Eye (tissue), 1 donor: ENCODE results near the gene CACNA2D1.

Experiments
- DNase-seq: peaks from one replicate; pipeline ENCODE4 v3.0.0-alpha.2; 2015

CACNA2D1 gene

DNA sequence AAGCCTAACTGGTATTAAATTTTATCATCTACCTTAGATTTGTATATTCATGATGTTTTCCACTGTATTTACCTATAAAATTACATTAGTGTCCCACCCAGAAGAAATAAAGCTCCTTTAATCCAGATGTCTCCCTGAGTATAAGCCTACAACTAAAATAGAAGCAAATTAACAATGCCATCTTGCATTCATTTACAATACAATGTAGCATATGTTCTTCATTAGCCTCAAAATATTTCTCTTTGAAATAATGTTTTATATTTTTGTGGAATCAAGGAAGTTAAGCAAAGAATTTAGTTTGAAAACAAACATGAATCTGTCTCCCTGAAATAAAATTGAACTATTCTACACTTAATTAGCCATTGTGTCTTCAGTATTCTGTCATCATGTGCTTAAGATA is 112.3 kb downstream of the CACNA2D1 start:
- no peak for DNase-seq

DNA sequence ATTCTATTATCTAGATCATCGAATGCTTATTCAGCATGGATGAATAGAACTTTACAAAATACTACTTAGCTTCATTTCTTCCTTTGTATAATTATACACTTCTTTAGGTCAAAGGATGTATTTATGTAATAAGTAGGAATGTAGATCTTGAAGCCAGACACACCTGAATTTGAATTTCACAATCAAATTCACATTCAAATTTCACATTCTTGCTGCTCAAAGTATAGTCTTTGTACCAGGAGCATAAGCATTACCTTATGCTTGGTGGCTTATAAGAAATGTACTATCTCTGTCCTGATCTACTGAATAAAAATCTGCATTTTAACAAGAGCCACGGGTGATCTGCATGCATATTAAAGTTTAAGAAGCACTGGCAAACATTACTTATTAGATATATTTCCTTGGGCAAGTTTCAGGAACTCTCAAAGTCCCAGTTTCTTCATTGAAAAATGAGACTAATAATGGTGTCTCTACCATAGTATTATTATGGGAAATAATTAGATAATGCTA is 112.8 kb downstream of the CACNA2D1 start:
- no peak for DNase-seq

DNA sequence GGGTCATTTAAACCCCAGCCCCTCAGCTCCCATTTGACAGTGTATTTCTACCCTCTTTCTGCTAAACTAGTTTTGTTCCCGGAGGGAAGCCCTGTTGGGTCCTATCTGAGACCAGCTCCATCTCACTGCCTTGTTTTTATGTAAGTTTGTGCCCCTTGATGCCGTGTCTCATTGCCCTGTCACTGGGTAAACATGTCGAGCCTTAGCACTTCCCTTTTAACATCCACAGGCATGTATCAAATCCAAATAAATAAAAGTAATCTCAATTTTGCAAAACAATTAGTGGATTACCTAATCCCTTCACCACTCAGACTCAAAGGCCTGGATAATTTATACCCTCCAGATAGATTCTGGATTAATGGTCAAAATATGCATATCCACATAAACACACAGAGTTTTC is 115.7 kb downstream of the CACNA2D1 start:
- DNase-seq, result no peak

DNA sequence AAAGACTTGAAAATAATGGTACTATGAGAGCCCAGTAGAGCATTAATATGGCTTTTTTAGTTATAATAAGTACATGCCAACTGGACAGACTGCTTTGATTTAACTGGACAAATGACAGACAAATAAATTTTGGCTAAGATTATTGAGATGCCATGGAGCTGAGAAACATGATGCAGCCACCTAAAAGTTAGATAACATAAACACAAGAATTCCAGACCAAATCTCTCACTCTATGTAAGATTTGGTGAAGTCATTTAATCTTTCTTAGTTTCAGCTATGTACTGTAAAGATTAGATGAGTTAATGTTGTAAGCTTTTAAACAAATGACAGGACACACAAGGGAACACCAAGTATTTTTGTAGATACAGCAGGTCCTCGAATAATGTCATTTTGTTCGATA is 118.2 kb downstream of the CACNA2D1 start:
- DNase-seq, result no peak

GRCh38 chr7:82323806-82324205 is 119.8 kb downstream of the CACNA2D1 start:
- no peak for DNase-seq

DNA sequence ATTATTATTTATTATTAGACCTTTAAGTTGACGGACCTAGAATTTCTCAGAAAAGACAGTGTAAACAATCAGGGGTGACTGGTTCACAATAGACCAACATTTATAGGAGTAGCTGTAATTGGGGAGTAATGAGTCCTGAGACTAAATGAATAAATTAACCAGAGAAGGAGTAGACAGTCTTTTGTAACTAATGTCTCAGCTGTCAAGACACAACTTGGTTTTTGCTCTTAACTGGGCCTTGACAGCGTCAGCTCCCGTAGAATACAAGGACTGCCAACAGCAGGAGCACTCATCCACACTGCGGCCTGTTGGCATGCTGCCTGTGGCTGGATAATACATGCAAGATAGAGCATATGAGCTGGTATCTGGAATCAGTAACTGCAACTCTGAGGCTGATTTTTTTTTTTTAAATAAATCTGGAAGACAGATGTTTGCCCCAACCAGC is 123.9 kb downstream of the CACNA2D1 start:
- DNase-seq, result peak; percentile 92

- DNase-seq, result peak; percentile 23
These were observed 124.8 kb downstream of the CACNA2D1 start for GRCh38 chr7:82318786-82319185.

DNA sequence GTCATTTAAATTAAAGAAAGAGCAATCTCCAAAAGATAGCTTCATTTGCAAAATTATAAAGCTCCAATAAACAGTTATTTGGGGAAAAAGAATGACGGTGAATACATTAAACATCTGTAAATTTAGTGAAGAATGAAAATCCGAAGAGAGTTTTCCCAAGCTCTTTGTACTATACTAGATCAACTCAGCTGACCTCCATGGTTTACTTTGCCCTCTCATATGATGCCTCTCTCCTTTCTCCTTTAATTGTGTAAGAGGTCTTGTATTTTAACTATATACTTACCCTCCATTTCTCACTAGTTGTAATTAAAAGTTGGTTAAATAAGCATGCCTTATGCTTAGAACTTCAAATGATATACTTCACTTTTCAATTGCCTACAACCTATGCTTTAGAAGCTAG is 125.8 kb downstream of the CACNA2D1 start:
- peak; percentile 37 for DNase-seq

GRCh38 chr7:82317257-82317721 is 126.3 kb downstream of the CACNA2D1 start:
- DNase-seq, result peak; percentile 53

GRCh38 chr7:82313269-82313668 is 130.3 kb downstream of the CACNA2D1 start:
- no peak for DNase-seq

GRCh38 chr7:82312646-82313045 is 130.9 kb downstream of the CACNA2D1 start:
- no peak for DNase-seq

DNA sequence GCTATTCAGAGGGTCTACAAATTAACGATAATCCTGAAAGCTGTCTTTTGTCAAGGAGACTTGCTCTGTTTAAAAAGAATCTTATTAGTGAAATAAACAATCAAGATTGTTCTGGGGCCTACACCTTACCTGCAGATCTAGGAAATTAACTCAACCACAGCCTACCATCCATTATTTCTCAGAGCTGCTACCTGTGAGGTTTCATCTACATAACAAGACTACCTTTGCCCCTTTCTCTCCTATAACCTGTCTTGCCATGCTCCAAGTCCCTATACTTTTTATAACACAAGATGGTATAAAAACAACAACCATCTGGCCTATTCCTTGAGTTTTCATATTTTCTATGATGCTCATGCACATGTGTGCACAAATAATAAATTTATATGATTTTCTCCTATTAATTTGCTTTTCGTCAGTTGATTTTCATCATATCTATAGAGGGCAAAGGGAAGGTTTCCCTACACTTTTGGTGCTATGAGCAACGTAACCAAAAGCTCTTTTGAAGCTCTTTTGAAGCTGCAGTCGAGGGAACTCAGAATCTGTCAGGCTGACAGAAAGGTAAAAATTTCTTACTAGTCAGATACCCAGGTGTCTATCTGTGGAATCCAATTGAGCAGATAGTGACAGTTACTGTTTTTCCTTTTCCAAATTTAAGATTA is 138.1 kb downstream of the CACNA2D1 start:
- DNase-seq, result no peak

GRCh38 chr7:82294865-82295264 is 148.7 kb downstream of the CACNA2D1 start:
- no peak for DNase-seq

DNA sequence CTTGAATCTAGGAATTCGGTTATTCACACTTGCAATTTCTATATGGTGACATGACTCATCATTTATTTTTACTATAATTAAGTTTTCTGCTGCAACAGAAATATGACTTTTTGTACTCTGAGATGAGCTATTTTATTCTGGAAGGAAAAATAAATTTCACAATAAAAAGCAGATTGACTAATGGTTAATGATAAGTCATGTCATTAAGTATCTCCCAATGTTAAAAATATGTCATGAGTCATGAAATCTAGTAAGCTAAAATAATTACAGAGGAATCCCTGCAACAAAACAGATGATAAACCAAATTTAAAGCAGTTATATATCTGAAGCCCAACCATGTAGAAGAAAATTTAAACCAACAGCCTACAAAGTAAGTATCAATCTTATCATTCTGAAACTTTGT is 149.2 kb downstream of the CACNA2D1 start:
- no peak for DNase-seq

DNA sequence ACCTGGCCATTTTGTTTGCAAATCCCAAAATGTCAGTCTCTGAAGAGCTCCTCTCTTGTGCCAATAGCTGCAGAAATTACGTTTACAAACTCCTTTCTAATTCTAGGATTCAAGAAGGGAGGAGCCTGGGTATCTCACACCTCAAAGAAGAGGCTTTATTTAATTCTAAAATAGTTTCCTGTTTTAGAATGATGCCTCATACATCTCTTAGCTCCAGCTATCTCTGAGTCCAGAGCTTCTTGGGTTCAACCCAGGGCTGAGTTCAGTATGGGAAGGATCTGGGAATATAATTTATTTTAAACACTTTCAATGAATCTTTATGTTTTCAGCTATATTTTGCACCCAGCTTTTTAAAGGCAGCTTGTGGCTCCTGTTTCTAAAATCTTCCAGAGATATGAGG is 150.1 kb downstream of the CACNA2D1 start:
- no peak for DNase-seq

GRCh38 chr7:82291931-82292330 is 151.6 kb downstream of the CACNA2D1 start:
- no peak for DNase-seq

DNA sequence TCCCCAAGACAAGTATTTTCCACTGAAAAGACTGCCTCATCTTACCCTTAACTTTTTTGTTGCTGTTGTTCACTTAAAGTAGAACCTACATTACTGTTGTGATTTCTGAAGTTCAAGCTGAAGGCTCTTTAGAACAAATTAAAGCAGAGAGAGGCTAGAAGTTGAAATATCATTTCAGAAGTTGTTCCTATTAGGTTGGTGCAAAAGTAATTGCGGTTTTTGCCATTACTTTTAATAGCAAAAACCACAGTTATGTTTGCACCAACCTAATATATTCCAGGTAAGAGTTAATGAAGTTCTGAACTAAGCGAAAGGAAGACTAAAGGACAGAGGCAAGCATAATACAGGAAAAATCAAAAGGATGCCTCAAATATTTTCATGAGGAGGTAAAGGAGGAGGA is 153.7 kb downstream of the CACNA2D1 start:
- DNase-seq, result no peak

- DNase-seq, result peak; percentile 38
These were observed 154.4 kb downstream of the CACNA2D1 start for GRCh38 chr7:82289152-82289535.

DNA sequence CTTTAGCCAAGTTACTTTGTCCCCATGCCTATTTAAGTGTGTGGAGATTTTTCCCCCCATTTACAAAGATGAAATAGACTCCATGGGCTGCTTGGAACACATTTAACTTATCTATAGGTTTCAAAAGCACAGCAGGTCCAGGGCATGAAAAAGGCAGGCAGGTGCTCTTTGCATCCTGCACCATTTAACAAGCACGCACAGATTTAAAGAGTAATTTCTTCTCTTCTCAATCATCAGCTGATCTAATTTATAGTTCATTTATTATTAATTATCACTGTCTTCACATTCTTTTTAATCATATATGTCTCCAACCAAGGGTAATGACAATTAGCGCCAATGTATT is 156.8 kb downstream of the CACNA2D1 start:
- DNase-seq, result peak; percentile 24

DNA sequence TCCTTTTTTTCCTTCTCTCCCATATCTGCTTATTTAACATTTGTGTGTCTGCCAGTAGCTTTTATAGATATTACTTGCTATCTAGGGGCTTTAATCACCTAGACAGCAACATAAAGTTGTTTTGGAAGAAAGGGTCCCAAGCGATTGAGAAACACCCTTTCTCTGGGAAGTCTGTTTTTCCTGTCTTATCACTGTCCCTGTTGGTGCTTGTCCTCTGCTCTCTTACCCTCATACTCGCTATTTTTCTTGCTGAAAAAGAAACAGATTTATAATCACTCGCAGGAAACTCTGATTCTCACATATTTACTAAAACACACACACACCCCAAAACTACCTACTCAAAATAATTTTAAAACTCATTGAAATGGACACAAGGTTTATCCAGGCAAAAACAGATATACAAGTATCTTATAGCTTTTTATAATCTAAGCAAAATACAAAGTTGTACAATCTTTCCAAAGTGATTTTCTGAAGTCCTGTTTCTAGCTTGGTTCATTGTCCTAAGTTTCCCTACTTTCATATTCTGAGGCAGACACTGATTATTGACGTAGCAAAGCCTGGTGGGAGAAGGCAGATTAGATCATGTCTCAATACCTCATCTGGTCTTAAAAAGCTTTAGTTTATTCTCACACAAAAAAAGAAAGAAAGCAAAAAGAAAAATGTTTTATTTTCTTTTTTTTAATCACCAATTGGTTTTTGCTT is 157.3 kb downstream of the CACNA2D1 start:
- peak; percentile 40 for DNase-seq

- peak; percentile 17 for DNase-seq
These were observed 158.5 kb downstream of the CACNA2D1 start for GRCh38 chr7:82284936-82285519.

- no peak for DNase-seq
These were observed 168.2 kb downstream of the CACNA2D1 start for GRCh38 chr7:82275342-82275741.

DNA sequence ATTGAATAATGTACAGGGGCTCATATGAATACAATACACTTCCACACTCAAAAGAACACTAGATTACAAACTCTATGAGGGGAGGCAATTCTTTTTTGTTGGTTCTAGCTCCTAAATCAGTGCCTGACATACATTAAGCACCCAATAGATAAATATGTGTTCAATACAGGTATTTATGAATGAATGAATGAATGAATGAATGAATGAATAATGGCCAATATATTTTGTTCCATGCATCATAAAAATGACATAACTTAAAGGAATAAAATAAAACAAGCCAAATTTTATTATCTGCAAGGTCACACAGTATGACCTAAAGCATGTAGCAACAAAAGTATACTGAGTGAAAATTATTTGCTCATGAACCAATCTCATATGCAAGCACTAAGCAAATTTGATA is 168.9 kb downstream of the CACNA2D1 start:
- DNase-seq, result no peak

- DNase-seq, result peak; percentile 66
These were observed 169.7 kb downstream of the CACNA2D1 start for GRCh38 chr7:82273886-82274285.
